SK-N-SH treated with all-trans-retinoic acid at 6 μM for 48 hours (cell line): ENCODE data around the gene ANO5.

Source experiments
- ARNTL ChIP-seq: fragments of 450-650 bp; formaldehyde crosslinking; IDR thresholded peaks from 2 replicates; pipeline ENCODE4 v1.5.0; 2020; ENCODE audit warnings: low read depth, mild to moderate bottlenecking, moderate library complexity, borderline replicate concordance
- ESRRG ChIP-seq: fragments of 250-450 bp; sonication (Bioruptor Pico); IDR thresholded peaks from 2 replicates; pipeline ENCODE4 v1.6.1; 2021; ENCODE audit warnings: mild to moderate bottlenecking
- PATZ1 ChIP-seq: fragments of 250-450 bp; sonication (Bioruptor Pico); IDR thresholded peaks from 2 replicates; pipeline ENCODE4 v1.8.0; 2020; ENCODE audit warnings: mild to moderate bottlenecking, moderate library complexity, borderline replicate concordance
- POU6F1 ChIP-seq: fragments of 250-450 bp; sonication (Bioruptor Pico); IDR thresholded peaks from 2 replicates; pipeline ENCODE4 v1.8.0; 2021; ENCODE audit warnings: low read depth, mild to moderate bottlenecking, moderate library complexity, borderline replicate concordance
- SNAI2 ChIP-seq: fragments of 250-450 bp; sonication (Bioruptor Pico); IDR thresholded peaks from 2 replicates; pipeline ENCODE4 v1.5.0; 2020; ENCODE audit warnings: mild to moderate bottlenecking, moderate library complexity
- TCF4 ChIP-seq: fragments of 250-450 bp; sonication (Bioruptor Pico); IDR thresholded peaks from 2 replicates; pipeline ENCODE4 v1.8.0; 2021; ENCODE audit warnings: mild to moderate bottlenecking, moderate library complexity, borderline replicate concordance
- TOX ChIP-seq: fragments of 250-450 bp; sonication (Bioruptor Pico); IDR thresholded peaks from 2 replicates; pipeline ENCODE4 v1.8.0; 2021; ENCODE audit warnings: mild to moderate bottlenecking, moderate library complexity, borderline replicate concordance
- TSHZ2 ChIP-seq: fragments of 250-450 bp; sonication (Bioruptor Pico); IDR thresholded peaks from 2 replicates; pipeline ENCODE4 v1.5.0; 2020; ENCODE audit warnings: mild to moderate bottlenecking, moderate library complexity
- ZC3H10 ChIP-seq: fragments of 250-450 bp; sonication (Bioruptor Pico); IDR thresholded peaks from 2 replicates; pipeline ENCODE4 v1.5.1; 2021; ENCODE audit warnings: mild to moderate bottlenecking, moderate library complexity
- ZFP3 ChIP-seq: fragments of 250-450 bp; sonication (Bioruptor Pico); IDR thresholded peaks from 2 replicates; pipeline ENCODE4 v1.5.0; 2020; ENCODE audit warnings: mild to moderate bottlenecking, moderate library complexity
- ZFP30 ChIP-seq: fragments of 450-650 bp; formaldehyde crosslinking; IDR thresholded peaks from 2 replicates; pipeline ENCODE4 v1.5.0; 2022; ENCODE audit warnings: mild to moderate bottlenecking, moderate library complexity

DNA sequence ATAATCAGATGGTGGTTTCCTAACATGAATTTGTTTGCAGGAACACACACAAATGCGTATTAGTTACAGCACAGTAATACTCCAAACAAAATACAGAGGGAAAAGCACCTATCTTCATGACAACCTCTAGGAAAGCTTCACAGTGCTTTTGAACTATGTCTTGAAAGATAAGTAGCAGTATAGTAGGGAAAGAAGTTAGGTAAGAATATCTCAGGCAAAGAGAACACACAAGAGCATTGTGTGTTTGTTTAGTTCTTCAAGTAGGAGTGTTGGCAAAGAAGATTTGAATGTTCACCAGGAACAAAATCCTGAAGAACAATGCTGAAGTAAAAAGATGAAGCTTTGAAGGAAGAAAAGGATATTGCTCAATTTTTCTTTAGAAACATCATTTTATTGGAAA, 54.1 kb downstream of the ANO5 start:
- TF ChIP-seq PATZ1 (no peak), TCF4 (CRISPR knock-in tag) (no peak), TSHZ2 (CRISPR knock-in tag) (no peak), ESRRG (no peak), ZFP30 (CRISPR knock-in tag) (no peak), SNAI2 (CRISPR knock-in tag) (no peak), POU6F1 (CRISPR knock-in tag) (no peak), ZFP3 (CRISPR knock-in tag) (no peak), ARNTL (CRISPR knock-in tag) (no peak), TOX (CRISPR knock-in tag) (no peak), ZC3H10 (CRISPR knock-in tag) (no peak)
